Stimulated activated naive CD8-positive, alpha-beta T cell treated with anti-CD3 and anti-CD28 coated beads, Interleukin-15, Interleukin-2, amounts not matched to agents 100 U/mL and 50 U/mL, for 24 hours (primary cell): ENCODE data around the gene ADGRE2.

Experiments used
- ATAC-seq: fragments of 150-1000 bp; cut with Tn5 transposase; one replicate; pipeline ENCODE4 v1.10.0; 2021
- DNase-seq: peaks from one replicate; pipeline ENCODE4 v3.0.0; 2021

ADGRE2 gene

DNA sequence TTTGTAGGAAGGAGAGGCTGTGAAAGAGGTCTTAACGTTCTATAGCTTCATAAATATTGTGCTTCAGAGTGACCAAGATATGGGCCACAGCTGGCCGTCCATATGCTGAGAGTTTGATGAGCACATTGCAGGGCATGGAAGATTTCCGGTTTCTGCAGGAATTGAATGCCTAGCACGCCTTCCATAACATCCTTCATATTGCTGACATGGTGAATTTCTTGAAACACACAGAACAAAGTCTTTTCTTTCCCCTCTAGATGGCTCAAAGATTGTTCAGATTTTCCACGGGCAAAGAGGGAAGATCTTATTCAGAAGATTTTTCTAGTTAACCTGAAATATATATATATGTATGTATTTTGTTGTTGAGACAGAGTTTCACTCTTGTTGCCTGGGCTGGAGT lies 42.4 kb downstream of the ADGRE2 start:
- DNase-seq = no peak
- ATAC-seq = no peak

DNA sequence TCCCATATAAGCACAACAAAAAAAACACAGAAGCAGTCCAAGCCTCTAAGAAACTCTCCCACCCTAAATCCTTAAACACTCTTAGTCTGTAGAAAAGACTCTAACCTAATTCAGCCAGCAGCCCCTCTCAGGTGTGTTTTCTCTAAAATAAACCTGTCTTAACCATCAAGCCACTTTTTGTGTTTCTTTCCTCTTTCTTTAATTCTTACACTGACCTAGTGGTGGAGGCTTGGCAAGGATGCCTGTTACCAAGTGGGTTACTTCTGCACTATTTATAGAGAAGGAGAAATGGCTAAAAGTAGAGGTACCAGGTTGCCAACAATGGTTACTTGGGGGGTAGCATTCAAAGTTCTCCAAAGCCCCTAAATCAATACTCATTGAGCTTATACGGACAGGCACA lies 44.8 kb downstream of the ADGRE2 start:
- DNase-seq (no peak), ATAC-seq (no peak)

DNA sequence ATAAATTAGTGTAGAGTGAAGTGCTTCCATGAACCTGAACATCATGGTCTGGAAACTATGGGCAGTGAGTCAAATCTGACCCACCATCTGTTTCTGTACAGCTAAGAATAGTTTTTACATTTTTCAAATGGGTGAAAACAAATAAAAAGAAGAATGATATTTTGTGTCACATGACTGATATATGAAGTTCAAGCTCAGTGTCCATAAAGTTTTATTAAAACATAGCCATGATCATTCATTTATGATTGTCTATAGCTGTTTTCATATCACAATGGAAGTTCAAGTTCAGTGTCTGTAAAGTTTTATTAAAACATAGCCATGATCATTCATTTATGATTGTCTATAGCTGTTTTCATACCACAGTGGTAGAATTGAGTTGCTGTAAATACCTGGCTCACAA lies 45.9 kb downstream of the ADGRE2 start:
- ATAC-seq (no peak), DNase-seq (no peak)

DNA sequence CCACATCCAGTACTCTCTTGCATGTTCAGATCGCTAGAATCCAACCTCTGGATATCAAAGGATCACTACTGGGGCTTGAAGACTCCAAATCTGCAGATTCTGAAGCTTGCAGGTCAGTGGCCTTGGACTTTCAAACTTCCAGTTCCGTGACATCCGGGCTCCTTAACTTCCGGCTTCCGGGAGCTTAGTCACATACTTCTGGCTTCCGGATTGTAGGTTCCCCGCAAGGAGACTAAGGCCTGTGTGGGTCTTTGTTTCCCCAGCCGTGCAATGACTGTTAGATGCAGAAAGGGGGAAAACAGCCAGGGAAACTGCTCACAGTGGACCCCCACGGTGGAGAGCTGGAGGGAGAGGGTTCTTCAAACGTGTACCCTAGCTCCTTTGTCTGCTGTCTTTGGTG lies 47.2 kb downstream of the ADGRE2 start:
- DNase-seq (no peak), ATAC-seq (no peak)

DNA sequence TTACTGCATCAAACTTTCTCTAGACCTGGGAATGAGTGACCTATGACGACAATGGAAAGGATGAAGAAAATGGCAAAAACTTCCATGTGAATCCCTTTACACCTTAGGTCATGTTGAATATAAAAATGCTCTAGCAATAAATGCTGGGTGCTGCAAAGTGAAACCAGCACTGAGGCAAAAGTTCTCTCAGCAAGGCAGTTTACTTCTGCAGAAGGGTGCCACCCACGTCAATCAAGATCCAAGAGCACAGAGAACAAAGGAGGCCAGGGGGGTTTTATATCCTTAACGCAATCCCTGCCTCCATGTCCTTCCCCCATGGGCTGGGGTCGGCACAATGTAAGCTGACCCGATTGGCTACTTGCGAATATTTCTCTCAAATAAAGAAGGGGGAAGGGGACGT lies 49.8 kb downstream of the ADGRE2 start:
- ATAC-seq = no peak
- no peak for DNase-seq

DNA sequence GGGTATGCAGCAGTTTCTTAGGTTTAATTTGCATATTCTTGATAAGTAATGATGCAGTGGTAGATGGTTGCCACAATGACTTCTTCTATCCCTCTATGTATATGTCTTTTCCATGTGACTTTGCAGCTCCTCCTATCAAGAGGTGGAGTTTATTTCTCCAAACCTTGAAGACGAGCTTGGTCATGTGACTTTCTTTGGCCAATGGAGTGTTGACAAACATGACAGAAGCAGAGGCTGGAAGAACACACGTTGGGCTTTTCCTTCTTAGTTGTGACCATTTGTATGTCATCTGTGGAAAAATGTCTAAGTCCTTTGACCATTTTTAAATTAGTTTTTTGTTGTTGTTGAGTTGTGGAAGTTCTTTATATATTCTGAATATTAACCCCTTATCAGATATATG lies 56.2 kb downstream of the ADGRE2 start:
- ATAC-seq = no peak
- DNase-seq = no peak

DNA sequence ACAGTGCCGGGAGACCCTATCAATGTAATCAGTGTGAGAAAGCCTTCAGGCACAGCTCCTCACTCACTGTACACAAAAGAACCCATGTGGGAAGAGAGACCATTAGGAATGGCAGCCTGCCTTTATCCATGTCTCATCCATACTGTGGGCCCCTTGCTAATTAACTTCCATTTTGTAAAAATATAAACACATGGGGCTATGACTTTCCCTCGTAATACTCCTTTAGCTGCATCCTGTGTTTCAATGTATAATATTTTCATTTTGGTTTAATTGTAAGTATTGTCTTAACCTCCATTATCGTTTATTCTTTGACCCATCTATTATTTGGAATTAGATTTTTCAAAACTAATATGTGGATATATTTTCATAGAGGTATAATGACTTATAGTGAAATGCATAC lies 59.2 kb downstream of the ADGRE2 start:
- DNase-seq (no peak), ATAC-seq (no peak)

DNA sequence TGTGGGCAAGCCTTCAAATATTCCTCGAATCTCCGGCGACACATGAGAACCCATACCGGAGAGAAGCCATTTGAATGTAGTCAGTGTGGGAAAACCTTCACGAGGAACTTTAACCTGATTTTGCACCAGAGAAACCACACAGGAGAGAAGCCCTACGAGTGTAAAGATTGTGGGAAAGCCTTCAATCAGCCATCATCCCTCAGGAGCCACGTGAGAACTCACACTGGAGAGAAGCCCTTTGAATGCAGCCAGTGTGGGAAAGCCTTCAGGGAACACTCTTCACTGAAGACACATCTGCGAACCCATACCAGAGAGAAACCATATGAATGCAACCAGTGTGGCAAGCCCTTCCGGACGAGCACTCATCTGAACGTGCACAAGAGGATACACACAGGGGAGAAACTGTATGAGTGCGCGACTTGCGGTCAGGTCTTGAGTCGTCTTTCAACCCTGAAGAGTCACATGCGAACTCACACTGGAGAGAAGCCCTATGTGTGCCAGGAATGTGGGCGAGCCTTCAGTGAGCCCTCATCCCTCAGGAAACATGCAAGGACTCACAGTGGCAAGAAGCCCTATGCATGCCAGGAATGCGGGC lies 59.7 kb downstream of the ADGRE2 start:
- ATAC-seq = no peak
- no peak for DNase-seq

DNA sequence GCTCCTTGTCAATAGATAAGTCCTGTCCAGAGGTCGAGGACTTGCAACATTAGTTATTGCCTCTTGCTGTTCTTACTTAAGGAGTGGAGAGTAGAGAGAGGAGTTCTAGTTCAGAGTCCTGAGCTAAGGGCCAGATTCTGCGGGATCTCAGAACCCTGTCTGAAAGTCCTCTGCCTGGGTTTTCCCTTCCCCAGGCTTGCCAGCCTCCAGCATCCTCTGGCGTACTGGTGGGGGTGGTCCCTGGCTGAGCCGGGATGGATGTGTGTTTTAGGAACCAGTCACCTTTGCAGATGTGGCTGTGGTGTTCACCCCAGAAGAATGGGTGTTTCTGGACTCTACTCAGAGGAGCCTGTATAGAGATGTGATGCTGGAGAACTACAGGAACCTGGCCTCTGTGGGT lies 62.5 kb downstream of the ADGRE2 start:
- DNase-seq (no peak), ATAC-seq (no peak)

DNA sequence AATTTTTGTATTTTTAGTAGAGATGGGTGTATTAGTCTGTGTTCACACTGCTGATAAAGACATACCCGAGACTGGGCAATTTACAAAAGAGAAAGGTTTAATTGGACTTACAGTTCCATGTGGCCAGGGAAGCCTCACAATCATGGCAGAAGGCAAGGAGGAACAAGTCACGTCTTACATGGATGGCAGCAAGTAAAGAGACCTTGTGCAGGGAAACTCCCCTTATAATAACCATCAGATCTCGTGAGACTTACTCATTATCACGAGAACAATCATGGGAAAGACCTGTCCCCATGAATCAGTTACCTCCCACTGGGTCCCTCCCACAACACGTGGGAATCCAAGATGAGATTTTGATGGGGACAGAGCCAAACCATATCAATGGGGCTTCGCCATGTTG lies 73.9 kb downstream of the ADGRE2 start:
- DNase-seq = no peak
- no peak for ATAC-seq

DNA sequence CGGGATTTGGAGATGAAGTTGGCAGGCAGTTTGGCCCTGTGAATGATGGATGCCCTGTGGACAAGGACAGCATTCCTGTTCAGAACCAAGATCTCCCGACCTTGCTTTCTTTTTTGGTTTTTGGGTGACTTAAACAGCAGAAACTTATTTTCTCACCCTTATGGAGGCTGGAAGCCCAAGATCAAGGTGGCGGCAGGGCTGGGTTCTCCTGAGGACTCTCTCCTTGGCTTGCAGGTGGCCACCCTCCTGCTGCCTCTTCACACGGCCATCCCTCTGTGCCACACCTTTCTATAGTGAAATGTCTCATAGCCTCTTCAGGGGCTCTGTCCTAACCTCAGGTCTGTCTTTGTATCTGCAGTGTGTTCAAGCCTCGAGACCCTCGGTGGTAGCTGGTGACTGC lies 74.5 kb downstream of the ADGRE2 start:
- no peak for DNase-seq
- no peak for ATAC-seq

DNA sequence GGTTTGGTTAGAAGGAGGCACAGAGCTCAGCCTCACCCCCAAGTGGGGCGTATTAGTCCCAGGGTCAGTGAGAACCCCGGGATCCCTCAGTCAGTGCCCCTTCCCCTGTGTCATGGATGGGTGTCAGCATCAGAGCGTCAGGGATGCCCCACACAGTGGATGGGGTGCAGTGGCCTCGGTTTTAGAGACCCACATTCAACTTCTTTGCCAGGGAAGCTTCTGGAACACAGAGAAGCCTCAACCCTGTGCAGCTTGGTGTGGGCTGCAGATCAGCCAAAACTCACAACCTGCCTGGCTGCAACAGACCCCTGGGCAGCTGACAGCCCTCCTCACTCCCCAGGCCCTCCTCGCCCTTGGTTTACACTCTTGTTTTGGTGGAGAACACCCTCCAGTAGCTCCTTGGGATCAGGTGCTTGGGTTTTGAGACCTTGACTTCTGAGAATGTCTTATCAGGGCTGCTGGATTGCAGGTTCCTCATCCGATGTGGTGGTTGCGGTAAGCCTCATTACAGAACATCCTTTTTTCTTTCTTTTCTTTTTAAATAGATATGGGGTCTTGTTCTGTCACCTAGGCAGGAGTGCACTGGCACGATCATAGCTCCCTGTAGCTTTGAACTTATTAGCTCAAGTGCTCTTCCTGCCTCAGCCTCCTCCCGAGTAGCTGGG lies 77.5 kb downstream of the ADGRE2 start:
- DNase-seq = no peak

DNA sequence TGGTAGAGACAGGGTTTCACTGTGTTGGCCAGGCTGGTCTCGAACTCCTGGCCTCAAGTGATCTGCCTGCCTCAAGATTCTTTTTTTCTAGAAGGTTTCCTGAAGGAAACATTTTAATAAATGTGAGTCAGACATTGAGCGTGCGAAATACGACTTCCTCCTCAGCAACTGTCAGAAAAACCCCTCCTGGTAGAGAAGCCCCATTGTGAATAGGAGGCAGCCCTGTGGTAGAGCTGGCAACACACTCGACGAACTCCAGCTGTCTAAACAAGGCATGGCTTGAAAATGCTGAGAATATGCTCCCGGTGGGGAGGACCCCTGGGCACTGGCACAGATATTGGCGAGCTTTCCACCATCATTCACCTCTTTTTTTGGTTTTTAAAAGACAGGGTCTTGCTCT lies 78.7 kb downstream of the ADGRE2 start:
- DNase-seq (no peak), ATAC-seq (no peak)

More for the DNA sequence above, 77.5 kb downstream of the ADGRE2 start:
- no peak for ATAC-seq

DNA sequence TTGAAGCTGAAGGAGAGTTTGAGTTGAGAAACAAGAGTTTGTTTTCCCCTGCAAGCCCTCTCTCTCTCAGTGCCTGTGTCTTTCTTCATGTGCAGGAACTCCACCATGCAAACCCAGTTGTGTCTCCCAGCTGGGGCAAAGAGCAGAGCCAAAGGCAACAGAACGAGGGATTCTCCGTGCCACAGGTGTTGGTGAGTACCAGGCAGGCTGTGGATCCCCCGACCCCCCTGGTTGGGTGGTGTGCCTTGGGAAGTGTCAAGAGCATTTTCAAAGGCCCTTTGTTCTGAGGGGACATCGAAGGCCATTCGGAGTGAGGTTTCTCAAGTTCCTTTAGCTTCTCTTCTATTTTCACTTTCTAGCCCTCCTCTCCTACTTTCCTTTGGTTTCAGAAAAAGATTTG lies 82.9 kb downstream of the ADGRE2 start:
- ATAC-seq = no peak
- DNase-seq = no peak

DNA sequence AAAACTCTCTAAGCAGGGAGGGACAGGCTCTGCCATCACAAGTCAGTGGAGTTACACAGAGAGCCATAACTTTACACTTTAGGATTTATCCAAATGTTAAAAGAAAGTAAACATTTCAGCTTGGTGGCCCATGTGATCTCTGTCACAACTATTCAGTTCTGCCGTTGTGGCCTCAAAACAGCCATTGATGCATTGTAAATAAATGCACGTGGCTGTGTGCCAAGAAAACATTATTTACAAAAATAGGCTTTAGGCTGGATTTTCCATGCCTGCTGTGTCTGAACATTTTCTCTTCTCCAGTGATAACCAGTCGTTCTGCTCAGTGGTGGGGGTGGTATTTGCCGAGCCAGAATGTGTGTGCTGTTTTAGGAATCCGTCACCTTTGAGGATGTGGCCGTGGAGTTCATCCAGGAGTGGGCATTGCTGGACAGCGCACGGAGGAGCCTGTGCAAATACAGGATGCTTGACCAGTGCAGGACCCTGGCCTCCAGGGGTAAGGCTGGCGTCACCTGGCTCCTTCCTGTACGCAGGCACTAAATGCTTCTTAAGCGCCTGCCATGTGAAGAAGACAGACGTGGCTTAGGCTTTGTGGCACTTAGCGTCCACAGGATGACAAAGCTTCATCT lies 83.6 kb downstream of the ADGRE2 start:
- ATAC-seq = no peak
- DNase-seq = no peak

DNA sequence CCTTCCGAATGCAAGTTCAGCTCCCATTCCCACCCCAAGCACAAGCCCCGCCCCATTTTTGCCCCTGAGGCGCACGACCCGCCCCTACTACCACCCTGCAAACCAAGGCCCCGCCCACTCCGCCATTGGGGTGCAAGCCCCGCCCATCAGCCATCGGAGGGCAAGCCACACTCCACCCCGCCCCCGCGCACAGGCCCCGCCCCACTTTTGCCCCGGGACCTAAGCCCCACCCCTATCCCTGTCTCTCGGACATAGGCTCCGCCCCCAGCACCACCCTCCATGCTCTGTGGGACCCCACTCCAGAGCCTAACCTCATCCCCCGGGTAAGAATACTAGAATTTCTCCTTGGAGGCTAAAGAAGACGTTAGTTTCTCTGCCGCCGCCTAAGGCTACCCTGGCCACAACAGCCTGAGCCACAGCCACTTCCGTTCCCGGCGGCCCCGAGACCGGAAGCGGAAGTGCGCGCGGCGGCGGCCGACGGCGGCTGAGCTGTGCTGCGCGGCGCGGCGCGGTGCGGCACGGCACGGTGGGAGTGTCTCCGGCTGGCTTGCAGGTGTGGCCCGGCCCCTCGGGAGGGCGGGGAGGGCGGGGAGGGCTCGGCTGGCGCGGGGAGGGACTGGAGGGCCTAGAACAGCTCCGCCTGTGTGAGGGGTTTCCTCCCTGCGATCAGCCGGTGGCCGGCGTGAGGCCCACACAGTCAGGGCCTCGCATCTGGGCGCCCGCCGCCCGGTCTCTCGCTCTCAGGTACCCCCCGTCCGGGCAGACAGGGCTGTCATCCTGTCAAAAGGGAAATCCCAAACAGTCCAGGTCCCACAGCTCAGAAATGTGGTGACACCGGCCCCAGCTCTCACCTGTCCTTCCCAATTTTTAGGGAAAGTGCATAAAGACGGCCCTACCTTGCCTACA lies 88.5 kb downstream of the ADGRE2 start, which contains the start of gene ZNF333:
Gene ZNF333 (plus strand): TSS at position 451 of the 906 bp plus-strand sequence. CDS start 3,444 bp downstream, outside the sequence.
- DNase-seq (peak; percentile 100), ATAC-seq (peak; percentile 98)

DNA sequence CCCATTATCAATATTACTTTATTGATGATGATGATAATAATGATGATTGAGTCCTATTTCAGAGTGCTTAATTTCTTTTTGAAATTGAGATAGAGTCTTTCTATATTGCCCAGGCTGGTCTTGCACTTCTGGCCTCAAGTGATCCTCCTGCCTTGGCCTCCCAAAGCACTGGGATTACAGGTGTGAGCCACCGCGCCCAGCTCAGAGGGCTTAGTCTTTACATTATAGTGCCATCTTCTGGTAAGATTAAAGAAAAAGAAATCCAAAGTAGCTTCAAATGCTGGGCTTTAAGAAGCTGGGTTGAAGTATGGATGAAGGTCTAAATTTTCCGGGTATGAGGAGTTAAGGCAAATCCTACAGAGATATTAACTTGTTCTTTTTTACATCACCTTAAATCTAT lies 91.9 kb downstream of the ADGRE2 start:
- DNase-seq (peak; percentile 48), ATAC-seq (no peak)

DNA sequence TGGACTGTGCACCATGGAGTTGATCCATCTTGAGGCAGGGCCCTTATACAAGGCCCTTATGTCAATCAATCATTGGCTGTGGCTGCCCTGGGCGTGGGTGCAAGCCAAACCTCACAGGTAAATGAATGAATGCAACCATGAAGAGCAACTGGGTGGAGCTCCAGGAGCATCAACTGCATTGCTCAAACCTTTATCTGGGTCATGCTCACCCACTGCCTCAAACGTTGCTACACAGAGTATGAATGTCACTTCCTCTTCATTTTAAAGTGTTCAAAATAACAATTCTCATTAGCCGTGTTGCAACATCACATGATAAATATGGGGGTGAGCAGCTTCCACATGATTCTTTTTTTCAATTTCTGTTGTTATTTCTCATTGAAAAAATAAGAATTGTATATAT lies 94.9 kb downstream of the ADGRE2 start:
- no peak for DNase-seq
- ATAC-seq = no peak
